Measurements from ENCODE around the gene ZBTB40.

- TF ChIP-seq POLR2A (IDR thresholded peaks at IDR 0.05; ENCODE audit: low read length) (no peak), NR3C1 (IDR thresholded peaks at IDR 0.05) (no peak), ZFP36 (IDR thresholded peaks at IDR 0.05; ENCODE audit: borderline replicate concordance, partially characterized antibody) (no peak), EP300 (IDR thresholded peaks at IDR 0.05) (no peak)
- TF ChIP-seq, protein P1, sequence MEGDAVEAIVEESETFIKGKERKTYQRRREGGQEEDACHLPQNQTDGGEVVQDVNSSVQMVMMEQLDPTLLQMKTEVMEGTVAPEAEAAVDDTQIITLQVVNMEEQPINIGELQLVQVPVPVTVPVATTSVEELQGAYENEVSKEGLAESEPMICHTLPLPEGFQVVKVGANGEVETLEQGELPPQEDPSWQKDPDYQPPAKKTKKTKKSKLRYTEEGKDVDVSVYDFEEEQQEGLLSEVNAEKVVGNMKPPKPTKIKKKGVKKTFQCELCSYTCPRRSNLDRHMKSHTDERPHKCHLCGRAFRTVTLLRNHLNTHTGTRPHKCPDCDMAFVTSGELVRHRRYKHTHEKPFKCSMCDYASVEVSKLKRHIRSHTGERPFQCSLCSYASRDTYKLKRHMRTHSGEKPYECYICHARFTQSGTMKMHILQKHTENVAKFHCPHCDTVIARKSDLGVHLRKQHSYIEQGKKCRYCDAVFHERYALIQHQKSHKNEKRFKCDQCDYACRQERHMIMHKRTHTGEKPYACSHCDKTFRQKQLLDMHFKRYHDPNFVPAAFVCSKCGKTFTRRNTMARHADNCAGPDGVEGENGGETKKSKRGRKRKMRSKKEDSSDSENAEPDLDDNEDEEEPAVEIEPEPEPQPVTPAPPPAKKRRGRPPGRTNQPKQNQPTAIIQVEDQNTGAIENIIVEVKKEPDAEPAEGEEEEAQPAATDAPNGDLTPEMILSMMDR (IDR thresholded peaks at IDR 0.05), result no peak
Observed at GRCh38 chr1:22471610-22472009, 20.0 kb downstream of the ZBTB40 start.
